Measurements from ENCODE around the gene PPP2R5E.

- no peak for TF ChIP-seq POLR2AphosphoS5 (IDR thresholded peaks at IDR 0.05)
- no peak for TF ChIP-seq CTCF (IDR thresholded peaks at IDR 0.05)
- no peak for TF ChIP-seq EP300 (IDR thresholded peaks at IDR 0.05; ENCODE audit: low read depth)
These were observed 55.5 kb downstream of the PPP2R5E start for GRCh38 chr14:63487724-63488123.

Data from transverse colon (tissue), 4 donors.